ENCODE data around the gene HMG20A.

HMG20A gene

GRCh38 chr15:77489647-77490046, 69.0 kb downstream of the HMG20A start:
- no peak for ATAC-seq

GRCh38 chr15:77493324-77493907, 72.7 kb downstream of the HMG20A start:
- TF ChIP-seq SNAI2 (CRISPR knock-in tag; IDR thresholded peaks at IDR 0.05) (no peak), ZNF565 (CRISPR knock-in tag; conservative IDR thresholded peaks at IDR 0.05; ENCODE audit: low read depth) (no peak), ZNF70 (CRISPR knock-in tag; IDR thresholded peaks at IDR 0.05) (no peak), BACH2 (CRISPR knock-in tag; IDR thresholded peaks at IDR 0.05; ENCODE audit: borderline replicate concordance) (no peak), OSR1 (CRISPR knock-in tag; IDR thresholded peaks at IDR 0.05) (no peak), ZC3H10 (CRISPR knock-in tag; IDR thresholded peaks at IDR 0.05) (no peak), ZFP3 (CRISPR knock-in tag; IDR thresholded peaks at IDR 0.05) (no peak), PATZ1 (CRISPR knock-in tag; IDR thresholded peaks at IDR 0.05; ENCODE audit: borderline replicate concordance) (no peak), ARNTL (CRISPR knock-in tag; IDR thresholded peaks at IDR 0.05; ENCODE audit: borderline replicate concordance, low read depth) (no peak), ESRRG (CRISPR knock-in tag; IDR thresholded peaks at IDR 0.05) (no peak), RARB (CRISPR knock-in tag; IDR thresholded peaks at IDR 0.05) (no peak), TOX (CRISPR knock-in tag; IDR thresholded peaks at IDR 0.05; ENCODE audit: borderline replicate concordance) (no peak), PPARA (CRISPR knock-in tag; IDR thresholded peaks at IDR 0.05; ENCODE audit: borderline replicate concordance) (no peak), ZFP30 (CRISPR knock-in tag; IDR thresholded peaks at IDR 0.05) (no peak), ISL1 (CRISPR knock-in tag; IDR thresholded peaks at IDR 0.05) (no peak)
- TF ChIP-seq, protein P1, sequence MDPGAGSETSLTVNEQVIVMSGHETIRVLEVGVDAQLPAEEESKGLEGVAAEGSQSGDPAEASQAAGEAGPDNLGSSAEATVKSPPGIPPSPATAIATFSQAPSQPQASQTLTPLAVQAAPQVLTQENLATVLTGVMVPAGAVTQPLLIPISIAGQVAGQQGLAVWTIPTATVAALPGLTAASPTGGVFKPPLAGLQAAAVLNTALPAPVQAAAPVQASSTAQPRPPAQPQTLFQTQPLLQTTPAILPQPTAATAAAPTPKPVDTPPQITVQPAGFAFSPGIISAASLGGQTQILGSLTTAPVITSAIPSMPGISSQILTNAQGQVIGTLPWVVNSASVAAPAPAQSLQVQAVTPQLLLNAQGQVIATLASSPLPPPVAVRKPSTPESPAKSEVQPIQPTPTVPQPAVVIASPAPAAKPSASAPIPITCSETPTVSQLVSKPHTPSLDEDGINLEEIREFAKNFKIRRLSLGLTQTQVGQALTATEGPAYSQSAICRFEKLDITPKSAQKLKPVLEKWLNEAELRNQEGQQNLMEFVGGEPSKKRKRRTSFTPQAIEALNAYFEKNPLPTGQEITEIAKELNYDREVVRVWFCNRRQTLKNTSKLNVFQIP (CRISPR knock-in tag; IDR thresholded peaks at IDR 0.05; ENCODE audit: borderline replicate concordance, low read depth): no peak
- TF ChIP-seq, protein P2, sequence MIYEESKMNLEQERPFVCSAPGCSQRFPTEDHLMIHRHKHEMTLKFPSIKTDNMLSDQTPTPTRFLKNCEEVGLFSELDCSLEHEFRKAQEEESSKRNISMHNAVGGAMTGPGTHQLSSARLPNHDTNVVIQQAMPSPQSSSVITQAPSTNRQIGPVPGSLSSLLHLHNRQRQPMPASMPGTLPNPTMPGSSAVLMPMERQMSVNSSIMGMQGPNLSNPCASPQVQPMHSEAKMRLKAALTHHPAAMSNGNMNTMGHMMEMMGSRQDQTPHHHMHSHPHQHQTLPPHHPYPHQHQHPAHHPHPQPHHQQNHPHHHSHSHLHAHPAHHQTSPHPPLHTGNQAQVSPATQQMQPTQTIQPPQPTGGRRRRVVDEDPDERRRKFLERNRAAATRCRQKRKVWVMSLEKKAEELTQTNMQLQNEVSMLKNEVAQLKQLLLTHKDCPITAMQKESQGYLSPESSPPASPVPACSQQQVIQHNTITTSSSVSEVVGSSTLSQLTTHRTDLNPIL (CRISPR knock-in tag; IDR thresholded peaks at IDR 0.05; ENCODE audit: low read depth): no peak
- TF ChIP-seq, protein P3, sequence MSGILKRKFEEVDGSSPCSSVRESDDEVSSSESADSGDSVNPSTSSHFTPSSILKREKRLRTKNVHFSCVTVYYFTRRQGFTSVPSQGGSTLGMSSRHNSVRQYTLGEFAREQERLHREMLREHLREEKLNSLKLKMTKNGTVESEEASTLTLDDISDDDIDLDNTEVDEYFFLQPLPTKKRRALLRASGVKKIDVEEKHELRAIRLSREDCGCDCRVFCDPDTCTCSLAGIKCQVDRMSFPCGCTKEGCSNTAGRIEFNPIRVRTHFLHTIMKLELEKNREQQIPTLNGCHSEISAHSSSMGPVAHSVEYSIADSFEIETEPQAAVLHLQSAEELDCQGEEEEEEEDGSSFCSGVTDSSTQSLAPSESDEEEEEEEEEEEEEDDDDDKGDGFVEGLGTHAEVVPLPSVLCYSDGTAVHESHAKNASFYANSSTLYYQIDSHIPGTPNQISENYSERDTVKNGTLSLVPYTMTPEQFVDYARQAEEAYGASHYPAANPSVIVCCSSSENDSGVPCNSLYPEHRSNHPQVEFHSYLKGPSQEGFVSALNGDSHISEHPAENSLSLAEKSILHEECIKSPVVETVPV (CRISPR knock-in tag; IDR thresholded peaks at IDR 0.05): no peak
- TF ChIP-seq, protein P4, sequence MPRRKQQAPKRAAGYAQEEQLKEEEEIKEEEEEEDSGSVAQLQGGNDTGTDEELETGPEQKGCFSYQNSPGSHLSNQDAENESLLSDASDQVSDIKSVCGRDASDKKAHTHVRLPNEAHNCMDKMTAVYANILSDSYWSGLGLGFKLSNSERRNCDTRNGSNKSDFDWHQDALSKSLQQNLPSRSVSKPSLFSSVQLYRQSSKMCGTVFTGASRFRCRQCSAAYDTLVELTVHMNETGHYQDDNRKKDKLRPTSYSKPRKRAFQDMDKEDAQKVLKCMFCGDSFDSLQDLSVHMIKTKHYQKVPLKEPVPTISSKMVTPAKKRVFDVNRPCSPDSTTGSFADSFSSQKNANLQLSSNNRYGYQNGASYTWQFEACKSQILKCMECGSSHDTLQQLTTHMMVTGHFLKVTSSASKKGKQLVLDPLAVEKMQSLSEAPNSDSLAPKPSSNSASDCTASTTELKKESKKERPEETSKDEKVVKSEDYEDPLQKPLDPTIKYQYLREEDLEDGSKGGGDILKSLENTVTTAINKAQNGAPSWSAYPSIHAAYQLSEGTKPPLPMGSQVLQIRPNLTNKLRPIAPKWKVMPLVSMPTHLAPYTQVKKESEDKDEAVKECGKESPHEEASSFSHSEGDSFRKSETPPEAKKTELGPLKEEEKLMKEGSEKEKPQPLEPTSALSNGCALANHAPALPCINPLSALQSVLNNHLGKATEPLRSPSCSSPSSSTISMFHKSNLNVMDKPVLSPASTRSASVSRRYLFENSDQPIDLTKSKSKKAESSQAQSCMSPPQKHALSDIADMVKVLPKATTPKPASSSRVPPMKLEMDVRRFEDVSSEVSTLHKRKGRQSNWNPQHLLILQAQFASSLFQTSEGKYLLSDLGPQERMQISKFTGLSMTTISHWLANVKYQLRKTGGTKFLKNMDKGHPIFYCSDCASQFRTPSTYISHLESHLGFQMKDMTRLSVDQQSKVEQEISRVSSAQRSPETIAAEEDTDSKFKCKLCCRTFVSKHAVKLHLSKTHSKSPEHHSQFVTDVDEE (CRISPR knock-in tag; IDR thresholded peaks at IDR 0.05): no peak
- no peak for ATAC-seq

More at GRCh38 chr15:77489647-77490046, 69.0 kb downstream of the HMG20A start:
- TF ChIP-seq ZC3H10 (CRISPR knock-in tag; IDR thresholded peaks at IDR 0.05): no peak
- TF ChIP-seq TCF4 (CRISPR knock-in tag; IDR thresholded peaks at IDR 0.05; ENCODE audit: borderline replicate concordance): no peak
- TF ChIP-seq TOX (CRISPR knock-in tag; IDR thresholded peaks at IDR 0.05; ENCODE audit: borderline replicate concordance): no peak
- TF ChIP-seq, protein P3 (CRISPR knock-in tag; IDR thresholded peaks at IDR 0.05): no peak
- no peak for TF ChIP-seq RARB (CRISPR knock-in tag; IDR thresholded peaks at IDR 0.05)
- TF ChIP-seq SNAI2 (CRISPR knock-in tag; IDR thresholded peaks at IDR 0.05): no peak
- TF ChIP-seq, protein P2 (CRISPR knock-in tag; IDR thresholded peaks at IDR 0.05; ENCODE audit: low read depth): no peak
- TF ChIP-seq, protein P4 (CRISPR knock-in tag; IDR thresholded peaks at IDR 0.05): no peak
- no peak for TF ChIP-seq GLIS3 (CRISPR knock-in tag; IDR thresholded peaks at IDR 0.05)

Measured in SK-N-SH treated with all-trans-retinoic acid at 6 μM for 48 hours (cell line).